MG63 (cell line): ENCODE results near the gene C6orf47. TPM values are rescaled to one million over a fixed set of nuclear protein-coding genes. Genes with fewer than 3 reads are reported as not detected.

Source experiments
- DNase-seq: peaks from one replicate; pipeline ENCODE4 v3.0.0-alpha.2; 2020
- H3K27me3 ChIP-seq: fragments of 250-450 bp; sonication (Bioruptor Pico); 2 replicates; pipeline ENCODE4 v1.5.1; 2020; ENCODE audit warnings: mild to moderate bottlenecking, moderate library complexity
- H3K36me3 ChIP-seq: fragments of 250-450 bp; sonication (Bioruptor Pico); 2 replicates; pipeline ENCODE4 v1.5.1; 2020; ENCODE audit warnings: mild to moderate bottlenecking, moderate library complexity
- H3K4me3 ChIP-seq: fragments of 250-450 bp; sonication (Bioruptor Pico); 2 replicates; pipeline ENCODE4 v1.5.1; 2020; ENCODE audit warnings: mild to moderate bottlenecking, moderate library complexity
- H3K9me3 ChIP-seq: fragments of 250-450 bp; sonication (Bioruptor Pico); 2 replicates; pipeline ENCODE4 v1.5.1; 2020; ENCODE audit warnings: mild to moderate bottlenecking, moderate library complexity
- total RNA-seq: library from RNA; depleted of rRNA; stranded (reverse); fragments of >200 nt; shearing (Covaris generic); gene quantifications from 2 replicates; pipeline ENCODE4 v1.2.3, GENCODE V29; 2014; ENCODE audit warnings: low replicate concordance

Gene C6orf47
- total RNA-seq, 1 experiment from 2014 or later = 6.5 TPM

- H3K4me3 ChIP-seq = peak overlapping the region; percentile 97
- H3K27me3 ChIP-seq = no peaks in the 10 kb centered on the region
- H3K9me3 ChIP-seq = no peaks in the 10 kb centered on the region
- peak; percentile 87 for DNase-seq
- H3K36me3 ChIP-seq = peaks cover 16% of the 10 kb centered on the region; the same call in 1 of the 2 replicates
These were observed 7.5 kb downstream of the C6orf47 start for GRCh38 chr6:31652925-31653724.

GRCh38 chr6:31651602-31652191 lies 8.9 kb downstream of the C6orf47 start:
- Histone ChIP-seq H3K27me3 (no peaks in the 10 kb centered on the region), H3K9me3 (no peaks in the 10 kb centered on the region), H3K36me3 (peaks cover 16% of the 10 kb centered on the region; the same call in 1 of the 2 replicates), H3K4me3 (peak overlapping the region; percentile 97)
- no peak for DNase-seq

GRCh38 chr6:31645325-31645724 lies 15.3 kb downstream of the C6orf47 start:
- DNase-seq = no peak
- H3K9me3 ChIP-seq = no peaks in the 10 kb centered on the region

GRCh38 chr6:31643818-31644454 lies 16.6 kb downstream of the C6orf47 start:
- H3K36me3 ChIP-seq = peaks cover 12% of the 10 kb centered on the region
- H3K9me3 ChIP-seq = no peaks in the 10 kb centered on the region
- H3K27me3 ChIP-seq = no peaks in the 10 kb centered on the region
- H3K4me3 ChIP-seq = no peak overlapping the region
- no peak for DNase-seq

More at GRCh38 chr6:31645325-31645724, 15.3 kb downstream of the C6orf47 start:
- H3K27me3 ChIP-seq = no peaks in the 10 kb centered on the region
- H3K36me3 ChIP-seq = peaks cover 14% of the 10 kb centered on the region
- H3K4me3 ChIP-seq = no peak overlapping the region

GRCh38 chr6:31642798-31643570 lies 17.6 kb downstream of the C6orf47 start:
- Histone ChIP-seq H3K27me3 (no peaks in the 10 kb centered on the region), H3K4me3 (no peak overlapping the region), H3K36me3 (peaks cover 9% of the 10 kb centered on the region), H3K9me3 (no peaks in the 10 kb centered on the region)
- no peak for DNase-seq

GRCh38 chr6:31641370-31641769 lies 19.2 kb downstream of the C6orf47 start:
- Histone ChIP-seq H3K27me3 (no peaks in the 10 kb centered on the region), H3K9me3 (no peaks in the 10 kb centered on the region), H3K4me3 (no peak overlapping the region), H3K36me3 (peaks cover 15% of the 10 kb centered on the region)
- no peak for DNase-seq

GRCh38 chr6:31640612-31641011 lies 20.0 kb downstream of the C6orf47 start:
- no peak for DNase-seq
- Histone ChIP-seq H3K27me3 (no peaks in the 10 kb centered on the region), H3K4me3 (no peak overlapping the region), H3K36me3 (peaks cover 18% of the 10 kb centered on the region), H3K9me3 (no peaks in the 10 kb centered on the region)

- peak; percentile 29 for DNase-seq
- Histone ChIP-seq H3K9me3 (no peaks in the 10 kb centered on the region), H3K4me3 (no peak overlapping the region), H3K36me3 (peaks cover 21% of the 10 kb centered on the region), H3K27me3 (no peaks in the 10 kb centered on the region)
These were observed 21.1 kb downstream of the C6orf47 start for GRCh38 chr6:31639449-31639861.

GRCh38 chr6:31639043-31639442 lies 21.5 kb downstream of the C6orf47 start:
- H3K4me3 ChIP-seq = no peak overlapping the region
- no peaks in the 10 kb centered on the region for H3K9me3 ChIP-seq
- DNase-seq = no peak
- peaks cover 23% of the 10 kb centered on the region for H3K36me3 ChIP-seq
- no peaks in the 10 kb centered on the region for H3K27me3 ChIP-seq

GRCh38 chr6:31636698-31637596 lies 23.6 kb downstream of the C6orf47 start:
- Histone ChIP-seq H3K36me3 (peaks cover 39% of the 10 kb centered on the region), H3K9me3 (no peaks in the 10 kb centered on the region), H3K4me3 (no peak overlapping the region), H3K27me3 (no peaks in the 10 kb centered on the region)
- no peak for DNase-seq

- Histone ChIP-seq H3K36me3 (peaks cover 50% of the 10 kb centered on the region), H3K9me3 (no peaks in the 10 kb centered on the region), H3K4me3 (no peak overlapping the region), H3K27me3 (no peaks in the 10 kb centered on the region)
- no peak for DNase-seq
These were observed 25.5 kb downstream of the C6orf47 start for GRCh38 chr6:31634969-31635575.

GRCh38 chr6:31634131-31634530 lies 26.4 kb downstream of the C6orf47 start:
- Histone ChIP-seq H3K27me3 (no peaks in the 10 kb centered on the region), H3K36me3 (peaks cover 54% of the 10 kb centered on the region), H3K9me3 (no peaks in the 10 kb centered on the region), H3K4me3 (no peak overlapping the region)
- no peak for DNase-seq

GRCh38 chr6:31633447-31633846 lies 27.1 kb downstream of the C6orf47 start:
- H3K36me3 ChIP-seq = peaks cover 61% of the 10 kb centered on the region
- no peaks in the 10 kb centered on the region for H3K27me3 ChIP-seq
- DNase-seq = no peak

GRCh38 chr6:31632279-31632946 lies 28.2 kb downstream of the C6orf47 start:
- Histone ChIP-seq H3K9me3 (no peaks in the 10 kb centered on the region), H3K27me3 (no peaks in the 10 kb centered on the region), H3K36me3 (peaks cover 69% of the 10 kb centered on the region), H3K4me3 (no peak overlapping the region)
- DNase-seq = no peak

More at GRCh38 chr6:31633447-31633846, 27.1 kb downstream of the C6orf47 start:
- H3K4me3 ChIP-seq = no peak overlapping the region
- no peaks in the 10 kb centered on the region for H3K9me3 ChIP-seq

GRCh38 chr6:31631681-31632278 lies 28.8 kb downstream of the C6orf47 start:
- no peaks in the 10 kb centered on the region for H3K9me3 ChIP-seq
- H3K27me3 ChIP-seq = no peaks in the 10 kb centered on the region
- no peak overlapping the region for H3K4me3 ChIP-seq
- peaks cover 72% of the 10 kb centered on the region for H3K36me3 ChIP-seq
- no peak for DNase-seq
